SK-N-MC (cell line): ENCODE data around the gene LRFN2.

Source experiments
- DNase-seq: peaks from one replicate; pipeline ENCODE4 v3.0.0-alpha.2; 2011; ENCODE audit warnings: low read depth, low spot score
- H3K27ac ChIP-seq: fragments of 200-600 bp; sonication (generic); 2 replicates; pipeline ENCODE4 v1.5.1; 2016; ENCODE audit warnings: mixed run types
- H3K36me3 ChIP-seq: fragments of 200-600 bp; sonication (generic); 2 replicates; pipeline ENCODE4 v1.6.1; 2017; ENCODE audit warnings: antibody characterized with exemption, low read length, mixed read lengths; ENCODE audit not compliant: insufficient read depth
- H3K4me3 ChIP-seq: fragments of 200-600 bp; sonication (generic); 2 replicates; pipeline ENCODE4 v1.5.1; 2016
- H3K9ac ChIP-seq: fragments of 200-600 bp; sonication (generic); 2 replicates; pipeline ENCODE4 v1.8.0; 2017; ENCODE audit warnings: mixed run types, mixed read lengths; ENCODE audit not compliant: insufficient read length
- H3K9me3 ChIP-seq: fragments of 200-600 bp; sonication (generic); 2 replicates; pipeline ENCODE4 v1.6.1; 2017; ENCODE audit warnings: low read depth, mild to moderate bottlenecking, antibody characterized with exemption, low read length, moderate library complexity, mixed read lengths
- EZH2 ChIP-seq: fragments of 200-600 bp; sonication (generic); IDR thresholded peaks from one replicate; pipeline ENCODE4 v1.6.1; 2017; ENCODE audit warnings: antibody characterized with exemption
- FOXP2 ChIP-seq: optimal IDR thresholded peaks from 2 replicates; pipeline ENCODE3; 2011; ENCODE audit warnings: mild to moderate bottlenecking, moderate library complexity; ENCODE audit not compliant: insufficient read depth; ENCODE audit errors: extremely low read length, control extremely low read depth
- POLR2AphosphoS5 ChIP-seq: IDR thresholded peaks from 2 replicates; pipeline ENCODE4 v1.6.1; 2012; ENCODE audit warnings: mild to moderate bottlenecking, low read depth, low read length, borderline replicate concordance

Gene LRFN2

GRCh38 chr6:40521496-40521895, 65.7 kb downstream of the LRFN2 start:
- TF ChIP-seq POLR2AphosphoS5, result no peak
- no peak overlapping the region for H3K4me3 ChIP-seq
- no peak for DNase-seq

DNA sequence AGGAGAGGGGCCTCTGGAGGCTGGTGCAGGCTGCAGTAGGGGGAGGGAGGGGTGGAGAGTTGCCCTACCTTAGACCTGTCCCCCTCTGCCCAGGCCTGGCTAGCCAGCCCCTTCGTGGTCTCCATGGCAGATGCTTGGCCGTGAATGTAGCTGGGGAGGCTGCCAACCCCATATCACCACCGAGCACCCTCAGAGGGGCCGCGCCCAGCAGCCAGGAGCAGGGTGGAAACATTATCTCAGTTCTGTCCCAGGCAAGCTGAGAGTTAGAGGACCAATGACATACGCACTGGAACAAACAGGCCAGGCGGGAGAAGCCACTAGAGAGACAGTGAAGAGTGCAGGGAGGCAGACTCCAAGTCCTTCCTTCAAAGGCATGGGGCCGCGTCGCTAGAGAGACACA, 66.5 kb downstream of the LRFN2 start:
- no peak for DNase-seq
- no peak overlapping the region for H3K27ac ChIP-seq
- H3K4me3 ChIP-seq, result no peak overlapping the region
- no peaks in the 10 kb centered on the region for H3K9me3 ChIP-seq
- TF ChIP-seq FOXP2 (no peak), EZH2 (no peak), POLR2AphosphoS5 (no peak)
- H3K36me3 ChIP-seq, result no peaks in the 10 kb centered on the region
- H3K9ac ChIP-seq, result no peak overlapping the region

More at GRCh38 chr6:40521496-40521895, 65.7 kb downstream of the LRFN2 start:
- Histone ChIP-seq H3K36me3 (no peaks in the 10 kb centered on the region), H3K27ac (no peak overlapping the region), H3K9ac (no peak overlapping the region), H3K9me3 (no peaks in the 10 kb centered on the region)

DNA sequence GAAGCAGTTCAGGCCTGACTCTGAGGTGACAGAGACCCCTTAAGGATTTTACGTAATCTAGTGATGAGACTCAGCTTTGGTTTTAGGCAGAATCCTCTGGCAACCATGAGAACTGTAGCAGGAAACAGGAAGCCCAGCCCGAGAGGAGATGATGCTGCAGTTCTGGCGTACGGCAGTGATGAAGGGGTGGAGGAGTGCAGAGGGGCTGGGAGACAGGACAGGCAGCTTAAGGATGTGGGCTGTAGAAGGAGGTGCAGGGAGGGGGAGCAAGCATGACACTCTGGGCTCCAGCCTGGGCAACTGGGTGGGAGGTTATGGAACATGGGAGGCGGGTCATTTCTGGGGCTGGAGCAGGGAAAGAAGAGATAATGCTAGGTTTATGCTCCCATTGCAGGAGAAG, 67.1 kb downstream of the LRFN2 start:
- Histone ChIP-seq H3K36me3 (no peaks in the 10 kb centered on the region), H3K9me3 (no peaks in the 10 kb centered on the region), H3K27ac (no peak overlapping the region), H3K4me3 (no peak overlapping the region), H3K9ac (no peak overlapping the region)
- TF ChIP-seq POLR2AphosphoS5 (no peak), EZH2 (no peak), FOXP2 (no peak)
- no peak for DNase-seq

DNA sequence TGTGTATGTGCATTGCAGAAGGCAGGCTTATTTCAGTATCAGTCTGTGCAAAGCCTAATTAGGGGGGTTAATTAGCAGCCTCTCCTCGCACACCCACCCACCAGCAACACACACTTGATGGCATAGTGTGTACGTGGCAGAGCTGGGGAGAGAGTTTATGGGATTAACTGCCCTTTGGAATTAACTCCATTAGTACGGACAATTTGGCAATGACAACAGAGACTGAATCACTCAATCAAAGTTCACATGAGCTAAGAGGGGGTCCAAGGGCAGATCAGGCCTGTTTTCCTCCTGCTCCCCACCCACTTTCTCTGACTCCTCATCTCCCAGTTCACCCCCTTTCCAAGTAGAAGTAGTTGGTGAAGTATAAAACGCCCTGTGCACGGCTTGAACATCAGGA, 69.5 kb downstream of the LRFN2 start:
- H3K9me3 ChIP-seq, result no peaks in the 10 kb centered on the region
- no peak for TF ChIP-seq POLR2AphosphoS5
- TF ChIP-seq FOXP2, result no peak
- TF ChIP-seq EZH2, result no peak
- H3K36me3 ChIP-seq, result no peaks in the 10 kb centered on the region
- H3K27ac ChIP-seq, result no peak overlapping the region
- no peak overlapping the region for H3K4me3 ChIP-seq
- H3K9ac ChIP-seq, result no peak overlapping the region
- no peak for DNase-seq

GRCh38 chr6:40516429-40516828, 70.7 kb downstream of the LRFN2 start:
- TF ChIP-seq FOXP2, result no peak
- no peak for TF ChIP-seq POLR2AphosphoS5
- no peak for TF ChIP-seq EZH2
- Histone ChIP-seq H3K9me3 (no peaks in the 10 kb centered on the region), H3K36me3 (no peaks in the 10 kb centered on the region), H3K27ac (no peak overlapping the region), H3K9ac (no peak overlapping the region), H3K4me3 (no peak overlapping the region)
- no peak for DNase-seq

DNA sequence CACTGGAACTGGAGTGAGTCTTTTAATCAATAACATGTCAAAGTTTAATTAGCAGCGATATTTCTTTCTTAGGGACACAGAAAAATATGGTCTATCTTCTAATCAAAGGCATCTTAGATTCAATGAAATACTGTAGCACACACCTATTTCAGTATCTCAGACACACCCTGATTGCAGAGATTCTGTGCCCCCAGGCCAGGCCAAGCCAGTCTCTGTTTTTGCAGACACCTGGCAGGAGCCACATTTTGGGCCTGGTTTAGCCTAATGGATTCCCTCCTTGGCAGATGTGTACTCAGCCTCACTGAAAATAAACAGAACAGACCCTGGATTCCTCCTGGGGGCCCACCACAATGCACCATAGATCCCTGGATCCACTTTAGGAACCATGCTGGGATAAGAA, 74.8 kb downstream of the LRFN2 start:
- H3K9me3 ChIP-seq, result no peaks in the 10 kb centered on the region
- DNase-seq, result no peak
- H3K36me3 ChIP-seq, result no peaks in the 10 kb centered on the region
- H3K27ac ChIP-seq, result no peak overlapping the region
- H3K9ac ChIP-seq, result no peak overlapping the region
- TF ChIP-seq POLR2AphosphoS5, result no peak
- no peak for TF ChIP-seq EZH2
- TF ChIP-seq FOXP2, result no peak
- H3K4me3 ChIP-seq, result no peak overlapping the region

GRCh38 chr6:40511884-40512283, 75.3 kb downstream of the LRFN2 start:
- H3K9me3 ChIP-seq, result no peaks in the 10 kb centered on the region
- no peak overlapping the region for H3K27ac ChIP-seq
- no peaks in the 10 kb centered on the region for H3K36me3 ChIP-seq
- no peak overlapping the region for H3K4me3 ChIP-seq
- DNase-seq, result no peak
- no peak overlapping the region for H3K9ac ChIP-seq
- TF ChIP-seq POLR2AphosphoS5 (no peak), EZH2 (no peak), FOXP2 (no peak)

- no peak overlapping the region for H3K27ac ChIP-seq
- no peak for DNase-seq
- H3K9ac ChIP-seq, result no peak overlapping the region
- H3K4me3 ChIP-seq, result no peak overlapping the region
- TF ChIP-seq FOXP2, result no peak
- no peak for TF ChIP-seq EZH2
- no peak for TF ChIP-seq POLR2AphosphoS5
- no peaks in the 10 kb centered on the region for H3K36me3 ChIP-seq
- H3K9me3 ChIP-seq, result no peaks in the 10 kb centered on the region
These were observed 76.7 kb downstream of the LRFN2 start for GRCh38 chr6:40510442-40510841.

GRCh38 chr6:40509716-40510260, 77.4 kb downstream of the LRFN2 start:
- Histone ChIP-seq H3K4me3 (no peak overlapping the region), H3K9me3 (no peaks in the 10 kb centered on the region), H3K36me3 (no peaks in the 10 kb centered on the region), H3K27ac (no peak overlapping the region), H3K9ac (no peak overlapping the region)
- DNase-seq, result no peak
- TF ChIP-seq POLR2AphosphoS5 (no peak), EZH2 (no peak)

GRCh38 chr6:40509086-40509485, 78.1 kb downstream of the LRFN2 start:
- Histone ChIP-seq H3K9ac (no peak overlapping the region), H3K27ac (no peak overlapping the region), H3K9me3 (no peaks in the 10 kb centered on the region), H3K36me3 (no peaks in the 10 kb centered on the region), H3K4me3 (no peak overlapping the region)
- DNase-seq, result no peak
- TF ChIP-seq EZH2 (no peak), POLR2AphosphoS5 (no peak), FOXP2 (no peak)
